ENCODE results near the gene FUS.

GRCh38 chr16:31133046-31133501 is 46.9 kb upstream of the FUS start:
- TF ChIP-seq CTCF (conservative IDR thresholded peaks at IDR 0.05; ENCODE audit: low read depth in 2 of 2): no peak
- TF ChIP-seq JUNB (IDR thresholded peaks at IDR 0.05; ENCODE audit: unreplicated experiment): no peak
